Mammary epithelial cell (primary cell): ENCODE data around the gene BAZ1A.

ENCODE experiments used
- CTCF ChIP-seq, 2 donors: IDR thresholded peaks in 1 of 2; conservative IDR thresholded peaks in 1 of 2; 2 replicates each; pipeline ENCODE4 v1.5.1; 2011 to 2012; ENCODE audit warnings: inconsistent platforms in 2 of 2, low read length in 2 of 2, mild to moderate bottlenecking in 2 of 2, control low read depth in 1 of 2, low read depth in 1 of 2; ENCODE audit not compliant: insufficient read depth in 1 of 2; ENCODE audit errors: extremely low read depth in 1 of 2
- EZH2 ChIP-seq: IDR thresholded peaks from 2 replicates; pipeline ENCODE4 v1.6.1; 2012; ENCODE audit warnings: low read length, inconsistent platforms, borderline replicate concordance

- TF ChIP-seq CTCF (conservative IDR thresholded peaks at IDR 0.05 in 1 of 2, IDR thresholded peaks at IDR 0.05 in 1 of 2; ENCODE audit: extremely low read depth in 1 of 2, insufficient read depth in 1 of 2, low read depth in 1 of 2, low read length in 2 of 2) (no peak), EZH2 (no peak)
Measured at GRCh38 chr14:34715127-34715863, 159.9 kb downstream of the BAZ1A start.
